Measurements from ENCODE around the gene PSG1. TPM values are rescaled to one million over a fixed set of nuclear protein-coding genes. Genes with fewer than 3 reads are reported as not detected.
"Not testable (repeated sequence)": the region's sequence is repeated elsewhere in the genome, so short reads cannot be mapped to it uniquely, and the experiment has no call there.

Gene PSG1
- polyA plus RNA-seq (2013, experiment 1 of 2) = not detected
- not detected for polyA plus RNA-seq (2013, experiment 2 of 2)

GRCh38 chr19:42879613-42880012, at the start of gene PSG1:
PSG1 (minus strand) TSS chr19:42879713; CDS start chr19:42879581, 132 bp downstream.
- H2BK12ac ChIP-seq (ENCODE audit: low read length) = no peak within 1 kb of the TSS
- H3K27ac ChIP-seq (replicated peaks; ENCODE audit: low read length) = no peak within 1 kb of the TSS
- H3K14ac ChIP-seq (ENCODE audit: low read length) = no peak within 1 kb of the TSS
- H2AFZ ChIP-seq (ENCODE audit: low read length) = no peak within 1 kb of the TSS
- H3K9me3 ChIP-seq (replicated peaks in 1 of 2; ENCODE audit: control insufficient read depth in 2 of 2, insufficient read depth in 1 of 2, low read depth in 1 of 2, low read length in 2 of 2) = no peaks in the 10 kb centered on the region
- no peak within 1 kb of the TSS for H2AK5ac ChIP-seq (ENCODE audit: low read depth, low read length)
- H3K4me1 ChIP-seq (ENCODE audit: control insufficient read depth in 2 of 2, insufficient read depth in 1 of 2, low read depth in 1 of 2, low read length in 2 of 2) = no peaks in the 10 kb centered on the region
- no peak within 1 kb of the TSS for H3K23ac ChIP-seq (ENCODE audit: low read depth, low read length, poor library complexity)
- H2BK15ac ChIP-seq (ENCODE audit: low read length) = no peak within 1 kb of the TSS
- no peak within 1 kb of the TSS for H2BK120ac ChIP-seq (ENCODE audit: low read depth, low read length)
- H4K8ac ChIP-seq (ENCODE audit: low read depth, low read length) = no peak within 1 kb of the TSS
- no CpG with 5 or more reads among the region's 2 CpGs for WGBS, 2 donors (ENCODE audit: extremely low coverage in 2 of 2, insufficient read length in 2 of 2, insufficient replicate concordance in 1 of 2)
- H4K91ac ChIP-seq (ENCODE audit: low read depth, low read length, poor library complexity) = no peak within 1 kb of the TSS
- H3K36me3 ChIP-seq (replicated peaks in 1 of 2; ENCODE audit: control insufficient read depth in 2 of 2, insufficient read depth in 2 of 2, low read length in 2 of 2) = no peaks in the 10 kb centered on the region
- no peak within 1 kb of the TSS for H3K18ac ChIP-seq (ENCODE audit: low read length)
- no peaks in the 10 kb centered on the region for H3K27me3 ChIP-seq (ENCODE audit: control insufficient read depth in 3 of 3, insufficient read depth in 3 of 3, low read depth in 1 of 3, low read length in 3 of 3)
- H3K4me3 ChIP-seq (ENCODE audit: low read length in 2 of 2) = peak within 1 kb of the TSS in 1 of 2 donors; percentile 50
- H2BK5ac ChIP-seq (ENCODE audit: low read length) = no peak within 1 kb of the TSS
- no peaks in the 10 kb centered on the region for H3K79me1 ChIP-seq (ENCODE audit: low read depth, low read length)
- DNase-seq (ENCODE audit: low spot score) = no peak
- no peak within 1 kb of the TSS for H3K9ac ChIP-seq (ENCODE audit: low read depth, low read length, poor library complexity)
- H3K4me2 ChIP-seq (ENCODE audit: insufficient read depth, low read length, poor library complexity, severe bottlenecking) = no peak within 1 kb of the TSS
- H3K4ac ChIP-seq (ENCODE audit: low read length) = no peak within 1 kb of the TSS

DNA sequence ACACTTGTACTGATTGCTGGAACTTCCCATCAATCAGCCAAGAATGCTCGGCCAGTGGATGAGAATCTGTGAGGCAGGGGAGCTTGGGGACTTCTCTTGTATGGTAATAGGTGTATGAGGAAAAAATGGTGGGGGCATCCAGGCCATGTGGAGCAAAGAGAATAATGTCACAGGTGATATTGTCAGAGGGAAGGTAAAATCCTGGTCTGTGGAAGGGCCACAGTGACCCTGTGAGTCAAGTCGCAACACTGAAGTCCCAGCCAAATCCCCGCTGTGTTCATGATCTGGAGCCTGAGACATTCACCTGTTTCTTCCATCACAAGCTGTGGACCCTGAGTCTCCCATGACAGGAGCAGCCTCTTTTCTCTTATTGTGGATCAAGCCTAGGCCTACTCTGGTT, 49.4 kb upstream of the PSG1 start:
- Histone ChIP-seq H3K27ac (replicated peaks; ENCODE audit: low read length) (no peak overlapping the region), H3K4me1 (ENCODE audit: control insufficient read depth in 2 of 2, insufficient read depth in 1 of 2, low read depth in 1 of 2, low read length in 2 of 2) (no peaks in the 10 kb centered on the region), H2BK120ac (ENCODE audit: low read depth, low read length) (no peak overlapping the region), H3K14ac (ENCODE audit: low read length) (no peak overlapping the region), H4K91ac (ENCODE audit: low read depth, low read length, poor library complexity) (no peak overlapping the region), H2AFZ (ENCODE audit: low read length) (no peak overlapping the region), H3K27me3 (ENCODE audit: control insufficient read depth in 3 of 3, insufficient read depth in 3 of 3, low read depth in 1 of 3, low read length in 3 of 3) (no peaks in the 10 kb centered on the region), H4K8ac (ENCODE audit: low read depth, low read length) (no peak overlapping the region), H3K36me3 (replicated peaks in 1 of 2; ENCODE audit: control insufficient read depth in 2 of 2, insufficient read depth in 2 of 2, low read length in 2 of 2) (no peaks in the 10 kb centered on the region), H2AK5ac (ENCODE audit: low read depth, low read length) (no peak overlapping the region), H3K23ac (ENCODE audit: low read depth, low read length, poor library complexity) (no peak overlapping the region), H3K4me3 (ENCODE audit: low read length in 2 of 2) (no peak overlapping the region), H3K4ac (ENCODE audit: low read length) (no peak overlapping the region), H2BK5ac (ENCODE audit: low read length) (no peak overlapping the region), H2BK12ac (ENCODE audit: low read length) (no peak overlapping the region), H3K9me3 (replicated peaks in 1 of 2; ENCODE audit: control insufficient read depth in 2 of 2, insufficient read depth in 1 of 2, low read depth in 1 of 2, low read length in 2 of 2) (peaks cover 0 to 3% of the 10 kb centered on the region in 2 donors), H3K9ac (ENCODE audit: low read depth, low read length, poor library complexity) (no peak overlapping the region), H3K79me1 (ENCODE audit: low read depth, low read length) (no peaks in the 10 kb centered on the region), H3K4me2 (ENCODE audit: insufficient read depth, low read length, poor library complexity, severe bottlenecking) (no peak overlapping the region), H3K18ac (ENCODE audit: low read length) (no peak overlapping the region), H2BK15ac (ENCODE audit: low read length) (no peak overlapping the region)
- WGBS, 2 donors (ENCODE audit: extremely low coverage in 2 of 2, insufficient read length in 2 of 2, insufficient replicate concordance in 1 of 2) = no CpG with 5 or more reads among the region's 3 CpGs
- DNase-seq (ENCODE audit: low spot score) = no peak

DNA sequence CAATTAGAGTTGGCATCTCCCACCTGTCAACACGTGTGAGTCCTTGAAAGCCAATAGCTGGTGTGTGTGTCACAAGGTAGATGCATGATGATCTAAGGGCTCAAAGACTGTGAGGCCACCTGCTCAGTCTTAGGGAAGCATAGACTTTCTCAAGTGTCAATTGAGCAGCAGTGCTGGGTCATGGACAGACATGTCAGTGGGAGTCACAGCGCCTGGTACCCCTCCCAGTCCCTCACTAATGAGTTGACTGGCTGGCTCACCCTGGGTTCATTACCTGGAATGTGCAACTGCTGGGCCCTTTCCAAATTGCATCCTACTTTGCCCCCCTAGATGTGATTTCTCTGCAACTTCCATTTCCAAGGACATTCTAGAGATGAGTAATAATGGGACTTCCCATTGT, 47.3 kb upstream of the PSG1 start:
- H3K36me3 ChIP-seq (replicated peaks in 1 of 2; ENCODE audit: control insufficient read depth in 2 of 2, insufficient read depth in 2 of 2, low read length in 2 of 2) = no peaks in the 10 kb centered on the region
- H3K23ac ChIP-seq (ENCODE audit: low read depth, low read length, poor library complexity) = no peak overlapping the region
- H3K14ac ChIP-seq (ENCODE audit: low read length) = no peak overlapping the region
- H3K79me1 ChIP-seq (ENCODE audit: low read depth, low read length) = no peaks in the 10 kb centered on the region
- H3K9ac ChIP-seq (ENCODE audit: low read depth, low read length, poor library complexity) = no peak overlapping the region
- no CpG with 5 or more reads among the region's 2 CpGs for WGBS, 2 donors (ENCODE audit: extremely low coverage in 2 of 2, insufficient read length in 2 of 2, insufficient replicate concordance in 1 of 2)
- H3K4me3 ChIP-seq (ENCODE audit: low read length in 2 of 2) = peak overlapping the region in 1 of 2 donors; percentile 54
- H3K4me1 ChIP-seq (ENCODE audit: control insufficient read depth in 2 of 2, insufficient read depth in 1 of 2, low read depth in 1 of 2, low read length in 2 of 2) = no peaks in the 10 kb centered on the region
- no peak overlapping the region for H4K91ac ChIP-seq (ENCODE audit: low read depth, low read length, poor library complexity)
- no peak overlapping the region for H2BK12ac ChIP-seq (ENCODE audit: low read length)
- no peak overlapping the region for H2AK5ac ChIP-seq (ENCODE audit: low read depth, low read length)
- H2BK120ac ChIP-seq (ENCODE audit: low read depth, low read length) = no peak overlapping the region
- peaks cover 0 to 3% of the 10 kb centered on the region in 2 donors for H3K9me3 ChIP-seq (replicated peaks in 1 of 2; ENCODE audit: control insufficient read depth in 2 of 2, insufficient read depth in 1 of 2, low read depth in 1 of 2, low read length in 2 of 2)
- no peak overlapping the region for H2AFZ ChIP-seq (ENCODE audit: low read length)
- H2BK15ac ChIP-seq (ENCODE audit: low read length) = no peak overlapping the region
- no peak overlapping the region for H3K18ac ChIP-seq (ENCODE audit: low read length)
- H3K4me2 ChIP-seq (ENCODE audit: insufficient read depth, low read length, poor library complexity, severe bottlenecking) = no peak overlapping the region
- H2BK5ac ChIP-seq (ENCODE audit: low read length) = no peak overlapping the region
- H3K27me3 ChIP-seq (ENCODE audit: control insufficient read depth in 3 of 3, insufficient read depth in 3 of 3, low read depth in 1 of 3, low read length in 3 of 3) = no peaks in the 10 kb centered on the region
- H3K27ac ChIP-seq (replicated peaks; ENCODE audit: low read length) = no peak overlapping the region
- H3K4ac ChIP-seq (ENCODE audit: low read length) = no peak overlapping the region
- no peak for DNase-seq (ENCODE audit: low spot score)
- no peak overlapping the region for H4K8ac ChIP-seq (ENCODE audit: low read depth, low read length)

DNA sequence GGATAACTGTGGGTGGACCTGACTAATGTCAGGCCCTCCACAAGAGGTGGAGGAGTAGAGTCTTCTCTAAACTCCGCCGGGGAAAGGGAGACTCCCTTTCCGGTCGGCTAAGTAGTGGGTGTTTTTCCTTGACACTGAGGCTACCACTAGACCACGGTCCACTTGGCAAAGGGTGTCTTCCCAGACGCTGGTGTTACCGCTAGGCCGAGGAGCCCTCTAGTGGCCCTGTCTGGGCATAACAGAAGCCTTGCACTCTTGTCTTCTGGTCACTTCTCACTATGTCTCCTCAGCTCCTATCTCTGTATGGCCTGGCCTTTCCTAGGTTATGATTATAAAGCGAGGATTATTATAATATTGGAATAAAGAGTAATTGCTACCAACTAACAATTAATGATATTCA, 43.6 kb upstream of the PSG1 start:
- not testable (repeated sequence) for H3K27ac ChIP-seq (replicated peaks; ENCODE audit: low read length); H4K91ac ChIP-seq (ENCODE audit: low read depth, low read length, poor library complexity); H2AFZ ChIP-seq (ENCODE audit: low read length); H3K79me1 ChIP-seq (ENCODE audit: low read depth, low read length); H3K27me3 ChIP-seq (ENCODE audit: control insufficient read depth in 3 of 3, insufficient read depth in 3 of 3, low read depth in 1 of 3, low read length in 3 of 3); H3K4me1 ChIP-seq (ENCODE audit: control insufficient read depth in 2 of 2, insufficient read depth in 1 of 2, low read depth in 1 of 2, low read length in 2 of 2); H3K18ac ChIP-seq (ENCODE audit: low read length); H3K9ac ChIP-seq (ENCODE audit: low read depth, low read length, poor library complexity); H3K4ac ChIP-seq (ENCODE audit: low read length); H3K36me3 ChIP-seq (replicated peaks in 1 of 2; ENCODE audit: control insufficient read depth in 2 of 2, insufficient read depth in 2 of 2, low read length in 2 of 2); H3K14ac ChIP-seq (ENCODE audit: low read length); H2BK5ac ChIP-seq (ENCODE audit: low read length); H2BK120ac ChIP-seq (ENCODE audit: low read depth, low read length); H2AK5ac ChIP-seq (ENCODE audit: low read depth, low read length); DNase-seq (ENCODE audit: low spot score); H4K8ac ChIP-seq (ENCODE audit: low read depth, low read length); H3K4me3 ChIP-seq (ENCODE audit: low read length in 2 of 2); H3K4me2 ChIP-seq (ENCODE audit: insufficient read depth, low read length, poor library complexity, severe bottlenecking); H3K23ac ChIP-seq (ENCODE audit: low read depth, low read length, poor library complexity); H3K9me3 ChIP-seq (replicated peaks in 1 of 2; ENCODE audit: control insufficient read depth in 2 of 2, insufficient read depth in 1 of 2, low read depth in 1 of 2, low read length in 2 of 2); H2BK15ac ChIP-seq (ENCODE audit: low read length); H2BK12ac ChIP-seq (ENCODE audit: low read length)
- no CpG with 5 or more reads among the region's 9 CpGs for WGBS, 2 donors (ENCODE audit: extremely low coverage in 2 of 2, insufficient read length in 2 of 2, insufficient replicate concordance in 1 of 2)

All from neuronal stem cell (in vitro differentiated cells).